OCI-LY1 (cell line): ENCODE measurements around the gene BACH2.

Experiments
- CTCF ChIP-seq: fragments of 200-600 bp; sonication (generic), shearing (Covaris generic); IDR thresholded peaks from 2 replicates; pipeline ENCODE4 v1.5.1; 2017; ENCODE audit warnings: mild to moderate bottlenecking, antibody characterized with exemption, low read length, moderate library complexity, mixed read lengths
- EZH2 ChIP-seq: fragments of 200-600 bp; sonication (generic), shearing (Covaris generic); IDR thresholded peaks from 2 replicates; pipeline ENCODE4 v1.8.0; 2017; ENCODE audit warnings: borderline replicate concordance, mixed run types, mild to moderate bottlenecking, antibody characterized with exemption, low read length, moderate library complexity, mixed read lengths

- TF ChIP-seq EZH2 = no peak
- TF ChIP-seq CTCF = peak; percentile 18; the same call in 1 of the 2 replicates
Observed at GRCh38 chr6:90294614-90294988, 2.0 kb downstream of the BACH2 start.
